IPS-NIHi7 (cell line): ENCODE measurements around the gene EXOSC5.

Experiments
- DNase-seq: peaks from one replicate; pipeline ENCODE4 v3.0.0; 2012; ENCODE audit warnings: mixed read lengths; ENCODE audit errors: extremely low spot score

The EXOSC5 gene

GRCh38 chr19:41367848-41368301, 29.3 kb downstream of the EXOSC5 start:
- no peak for DNase-seq

GRCh38 chr19:41366089-41366488, 31.1 kb downstream of the EXOSC5 start:
- DNase-seq = no peak

GRCh38 chr19:41364524-41365391, 32.4 kb downstream of the EXOSC5 start:
- no peak for DNase-seq

GRCh38 chr19:41363753-41364523, 33.2 kb downstream of the EXOSC5 start, which contains the start of gene B9D2:
B9D2 (minus strand) TSS chr19:41364149; CDS start chr19:41363519, 630 bp downstream.
- DNase-seq = peak; percentile 96

GRCh38 chr19:41363371-41363752, 33.8 kb downstream of the EXOSC5 start:
- no peak for DNase-seq

- DNase-seq = no peak
Measured at GRCh38 chr19:41362143-41362847, 34.9 kb downstream of the EXOSC5 start.

GRCh38 chr19:41359741-41360140, 37.4 kb downstream of the EXOSC5 start:
- no peak for DNase-seq

- DNase-seq = no peak
Measured at GRCh38 chr19:41357746-41358145, 39.4 kb downstream of the EXOSC5 start.

GRCh38 chr19:41356984-41357739, 40.0 kb downstream of the EXOSC5 start:
- no peak for DNase-seq

GRCh38 chr19:41355802-41356201, 41.4 kb downstream of the EXOSC5 start:
- no peak for DNase-seq

GRCh38 chr19:41355035-41355434, 42.1 kb downstream of the EXOSC5 start:
- DNase-seq = no peak

- no peak for DNase-seq
Measured at GRCh38 chr19:41354343-41354953, 42.7 kb downstream of the EXOSC5 start.

- peak; percentile 88 for DNase-seq
Measured at GRCh38 chr19:41353466-41354342, 43.5 kb downstream of the EXOSC5 start, which contains the start of gene TGFB1. TGFB1 (minus strand) TSS chr19:41353922; CDS start chr19:41353044, 878 bp downstream.

GRCh38 chr19:41352609-41353465, 44.3 kb downstream of the EXOSC5 start:
- DNase-seq = peak; percentile 64

GRCh38 chr19:41352279-41352608, 44.9 kb downstream of the EXOSC5 start:
- DNase-seq = no peak

- DNase-seq = peak; percentile 73
Measured at GRCh38 chr19:41351339-41352245, 45.6 kb downstream of the EXOSC5 start.

GRCh38 chr19:41350735-41351338, 46.3 kb downstream of the EXOSC5 start:
- DNase-seq = peak; percentile 31
